Daoy (cell line): ENCODE measurements around the gene HYAL2. TPM values are rescaled to one million over a fixed set of nuclear protein-coding genes. Genes with fewer than 3 reads are reported as not detected.
A peak's percentile ranks its signal among the peaks of the same experiment; 100 is the strongest.
"Not testable (repeated sequence)": the region's sequence is repeated elsewhere in the genome, so short reads cannot be mapped to it uniquely, and the experiment has no call there.

Experiments
- DNase-seq: peaks from one replicate; pipeline ENCODE4 v3.0.0-alpha.2; 2015; ENCODE audit warnings: low read depth
- total RNA-seq: library from RNA; depleted of rRNA; stranded (reverse); fragments of >200 nt; shearing (Covaris generic); gene quantifications from 2 replicates; pipeline ENCODE4 v1.2.3, GENCODE V29; 2014

Gene HYAL2
- total RNA-seq, 1 experiment from 2014 or later, result 23.5 TPM

DNA sequence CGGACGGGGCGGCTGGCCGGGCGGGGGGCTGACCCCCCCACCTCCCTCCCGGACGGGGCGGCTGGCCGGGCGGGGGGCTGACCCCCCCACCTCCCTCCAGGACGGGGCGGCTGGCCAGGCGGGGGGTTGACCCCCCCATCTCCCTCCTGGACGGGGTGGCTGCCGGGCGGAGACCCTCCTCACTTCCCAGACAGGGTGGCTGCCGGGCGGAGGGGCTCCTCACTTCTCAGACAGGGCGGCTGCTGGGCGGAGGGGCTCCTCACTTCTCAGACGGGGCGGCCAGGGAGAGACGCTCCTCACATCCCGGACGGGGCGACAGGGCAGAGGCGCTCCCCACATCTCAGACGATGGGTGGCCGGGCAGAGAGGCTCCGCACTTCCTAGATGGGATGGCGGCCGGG lies 10.5 kb downstream of the HYAL2 start:
- not testable (repeated sequence) for DNase-seq

- no peak for DNase-seq
Measured at GRCh38 chr3:50304601-50305000, 17.9 kb downstream of the HYAL2 start.

GRCh38 chr3:50303013-50303815 lies 19.3 kb downstream of the HYAL2 start, which contains the start of gene HYAL1:
TSS of gene HYAL1 (minus strand) at chr3:50303574. CDS start at chr3:50302956, 618 bp downstream.
- DNase-seq, result no peak

- DNase-seq, result no peak
Measured at GRCh38 chr3:50302095-50303012, 20.2 kb downstream of the HYAL2 start.

- DNase-seq, result no peak
Measured at GRCh38 chr3:50300681-50301254, 21.8 kb downstream of the HYAL2 start.

DNA sequence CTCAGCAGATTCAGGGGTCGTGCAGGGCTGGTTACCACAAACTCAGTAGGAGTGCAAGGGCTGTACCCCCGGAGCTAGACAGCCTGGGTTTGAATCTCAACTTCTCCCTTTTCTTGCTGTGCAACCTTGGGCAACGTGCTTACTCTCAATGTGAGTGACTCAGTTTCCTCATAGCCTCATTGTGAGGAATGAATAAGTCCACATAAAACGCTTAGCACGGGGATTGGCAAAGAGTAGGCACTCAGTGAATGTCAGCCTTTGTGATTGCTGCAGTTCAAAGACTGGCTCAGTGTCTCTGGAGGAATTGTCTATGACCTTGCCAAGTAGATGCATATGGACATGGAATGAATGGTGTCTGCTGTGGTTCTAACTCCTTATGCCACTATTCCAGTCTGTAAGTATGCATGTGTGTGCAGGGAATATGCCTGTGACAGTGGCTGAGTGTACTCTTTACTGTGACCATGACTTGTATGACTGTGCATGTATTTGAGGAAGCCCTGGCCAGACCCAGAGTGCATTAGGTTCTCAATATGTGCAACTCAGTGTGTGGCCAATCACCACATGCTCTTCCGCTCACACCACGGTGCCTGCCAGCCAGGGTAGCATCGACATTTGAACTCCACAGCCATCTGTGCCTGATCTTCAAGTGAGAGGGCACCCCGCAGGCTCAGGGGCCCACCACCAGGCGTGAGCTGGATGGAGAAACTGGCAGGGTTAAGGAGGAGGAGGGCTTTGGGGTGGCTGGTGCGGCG lies 22.4 kb downstream of the HYAL2 start:
- DNase-seq, result no peak

- no peak for DNase-seq
Measured at GRCh38 chr3:50299638-50299928, 23.0 kb downstream of the HYAL2 start.

DNA sequence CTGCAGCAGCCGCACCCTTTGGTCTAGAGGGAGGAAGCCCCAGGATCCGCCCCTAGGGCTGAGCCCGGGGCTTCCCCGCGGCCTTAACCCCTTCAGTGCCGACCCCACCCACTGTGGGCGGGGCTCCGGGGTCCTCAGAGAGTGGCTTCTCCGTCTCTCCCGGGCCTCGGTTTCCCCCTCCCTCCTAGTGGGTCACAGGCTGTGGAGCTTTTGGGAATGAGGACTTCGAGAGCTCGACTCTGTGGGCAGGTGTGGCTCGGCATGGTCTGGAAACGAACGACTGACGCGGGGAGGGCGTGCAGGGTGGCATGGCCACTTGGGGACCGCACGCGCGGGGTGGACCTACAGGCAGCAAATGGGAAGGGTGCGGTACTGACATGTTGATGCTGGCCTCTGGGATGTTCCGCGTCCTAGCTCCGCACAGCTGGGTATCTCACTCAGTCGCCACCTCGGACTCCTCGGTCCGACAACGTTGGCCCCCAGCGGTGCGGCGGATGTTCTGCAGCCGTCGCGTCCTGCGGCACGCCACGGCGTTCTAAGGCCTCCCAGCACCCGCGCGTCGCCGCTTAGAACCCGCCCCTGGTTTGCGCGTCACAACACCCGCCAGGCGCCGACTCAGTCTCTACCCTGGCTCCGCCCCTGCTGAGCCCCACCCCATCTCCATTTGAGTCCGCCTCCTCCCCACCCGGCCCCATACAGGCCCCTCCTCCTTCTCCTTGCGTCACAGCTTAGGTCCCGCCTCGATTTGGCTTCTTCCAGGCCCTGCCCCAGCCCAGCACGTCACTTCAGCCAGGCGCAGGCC lies 23.5 kb downstream of the HYAL2 start, which contains the start of the genes HYAL3 and NAA80:
HYAL3 (minus strand) TSS at position 570 of the 802 bp plus-strand sequence. CDS start 3,803 bp downstream, outside the sequence.
NAA80 (minus strand) TSS at position 570 of the 802 bp plus-strand sequence. CDS start 1,942 bp downstream, outside the sequence.
- DNase-seq, result peak; percentile 98

GRCh38 chr3:50297896-50298725 lies 24.4 kb downstream of the HYAL2 start:
- DNase-seq, result no peak

- no peak for DNase-seq
Measured at GRCh38 chr3:50297384-50297775, 25.2 kb downstream of the HYAL2 start.

GRCh38 chr3:50296721-50297383 lies 25.7 kb downstream of the HYAL2 start:
- DNase-seq, result no peak

GRCh38 chr3:50295553-50296431 lies 26.8 kb downstream of the HYAL2 start:
- no peak for DNase-seq

GRCh38 chr3:50294492-50295403 lies 27.8 kb downstream of the HYAL2 start:
- no peak for DNase-seq

DNA sequence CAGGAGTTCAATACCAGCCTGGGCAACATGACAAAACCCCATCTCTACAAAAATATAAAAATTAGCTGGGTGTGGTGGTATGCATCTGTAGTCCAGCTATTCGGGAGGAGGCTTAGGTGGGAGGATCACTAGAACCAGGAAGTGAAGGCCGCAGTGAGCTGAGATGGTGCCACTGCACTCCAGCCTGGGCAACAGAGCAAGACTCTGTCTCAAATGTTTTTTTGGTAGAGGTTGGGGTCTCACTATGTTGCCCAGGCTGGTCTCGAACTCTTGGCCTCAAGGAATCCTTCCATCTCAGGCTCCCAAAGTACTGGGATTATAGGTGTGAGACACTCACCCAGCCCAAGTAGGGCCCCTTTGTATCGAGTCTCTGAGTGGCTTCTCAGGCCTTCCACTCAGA lies 28.5 kb downstream of the HYAL2 start:
- no peak for DNase-seq

DNA sequence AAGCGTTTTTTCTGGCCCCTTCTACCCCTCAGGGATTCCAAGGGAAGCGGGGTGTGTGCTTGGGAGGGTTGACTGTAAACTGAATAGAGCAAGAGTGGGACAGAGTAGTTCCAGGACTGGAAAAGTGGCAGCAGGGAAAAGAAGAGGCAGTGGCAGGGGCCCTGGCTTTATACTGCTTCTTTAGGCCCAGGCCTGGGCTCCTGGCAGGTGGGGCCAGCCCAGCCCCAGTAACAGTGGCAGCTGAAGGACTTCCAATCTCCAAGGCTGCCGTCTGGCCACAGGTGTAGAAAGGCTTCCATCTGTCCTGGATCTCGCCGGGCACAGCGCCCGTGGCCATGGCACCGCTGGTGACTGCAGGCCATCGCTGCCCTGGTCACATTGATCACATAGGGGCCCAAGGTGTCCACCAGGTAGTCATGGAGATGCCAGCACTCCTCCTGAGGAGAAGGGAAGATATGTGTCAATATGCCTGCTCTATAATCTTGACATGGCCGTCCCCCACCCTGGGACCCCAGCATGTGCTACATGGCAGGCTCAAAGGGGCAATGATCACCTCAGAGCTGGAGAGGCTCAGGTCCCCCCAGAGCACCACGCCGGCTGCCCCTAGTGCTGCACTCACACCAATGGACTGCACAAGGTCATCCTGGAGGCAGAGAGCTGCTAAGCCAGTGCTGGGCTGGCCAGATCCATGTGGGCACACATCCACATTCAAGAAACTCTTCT lies 29.3 kb downstream of the HYAL2 start:
- DNase-seq, result no peak
